Stomach (tissue), 4 donors: Measurements from ENCODE around the gene TRIO.

ENCODE experiments used
- CTCF ChIP-seq, 7 experiments: fragments of 450-650 bp in 4 of 7; fragments of 200-600 bp in 3 of 7; sonication (generic) in 3 of 7; IDR thresholded peaks; one replicate each; pipeline ENCODE4 v1.5.1; 2016 to 2019; ENCODE audit warnings: antibody characterized with exemption in 7 of 7, control low read depth in 2 of 7, mild to moderate bottlenecking in 1 of 7
- EP300 ChIP-seq: sonication (generic); formaldehyde crosslinking; IDR thresholded peaks from one replicate; pipeline ENCODE4 v1.6.1; 2017; ENCODE audit warnings: antibody characterized with exemption
- POLR2A ChIP-seq, 4 donors: fragments of 450-650 bp; IDR thresholded peaks; one replicate each; pipeline ENCODE4 v1.6.1; 2016; ENCODE audit warnings: antibody characterized with exemption in 4 of 4, control low read depth in 2 of 4, mild to moderate bottlenecking in 1 of 4, moderate library complexity in 1 of 4
- POLR2AphosphoS5 ChIP-seq, 3 donors: sonication (generic); formaldehyde crosslinking; IDR thresholded peaks; one replicate each; pipeline ENCODE4 v1.6.1; 2016; ENCODE audit warnings: antibody characterized with exemption in 3 of 3

- TF ChIP-seq CTCF (IDR thresholded peaks at IDR 0.05) (no peak), POLR2AphosphoS5 (IDR thresholded peaks at IDR 0.05) (no peak), POLR2A (IDR thresholded peaks at IDR 0.05) (no peak), EP300 (no peak)
Observed at GRCh38 chr5:14295610-14296009, 152.5 kb downstream of the TRIO start.
